ENCODE results near the gene TAF11L4.
"Not testable (repeated sequence)": the region's sequence is repeated elsewhere in the genome, so short reads cannot be mapped to it uniquely, and the experiment has no call there.

TAF11L4 gene

GRCh38 chr5:17521501-17521900, at the start of gene TAF11L4:
TSS of gene TAF11L4 (plus strand) at chr5:17521801.
- not testable (repeated sequence) for DNase-seq (ENCODE audit: low read depth)

DNA sequence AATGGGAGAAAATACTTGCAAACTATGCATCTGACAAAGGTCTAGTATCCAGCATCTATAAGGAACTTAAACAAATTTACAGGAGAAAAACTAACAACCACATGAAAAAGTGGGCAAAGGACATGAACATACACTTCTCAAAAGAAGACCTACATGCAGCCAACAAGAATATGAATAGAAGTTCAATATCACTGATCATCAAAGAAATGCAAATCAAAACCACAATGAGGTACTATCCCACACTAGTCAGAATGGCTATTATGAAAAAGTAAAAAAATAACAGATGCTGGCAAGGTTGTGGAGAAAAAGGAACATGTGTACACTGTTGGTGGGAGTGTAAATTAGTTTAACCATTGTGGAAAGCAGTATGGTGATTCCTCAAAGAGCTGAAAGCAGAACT, 46.5 kb upstream of the TAF11L4 start:
- not testable (repeated sequence) for DNase-seq (ENCODE audit: low read depth); H3K4me3 ChIP-seq (ENCODE audit: low read length)

More at GRCh38 chr5:17521501-17521900, at the start of gene TAF11L4:
- not testable (repeated sequence) for H3K4me3 ChIP-seq (ENCODE audit: low read length)

DNA sequence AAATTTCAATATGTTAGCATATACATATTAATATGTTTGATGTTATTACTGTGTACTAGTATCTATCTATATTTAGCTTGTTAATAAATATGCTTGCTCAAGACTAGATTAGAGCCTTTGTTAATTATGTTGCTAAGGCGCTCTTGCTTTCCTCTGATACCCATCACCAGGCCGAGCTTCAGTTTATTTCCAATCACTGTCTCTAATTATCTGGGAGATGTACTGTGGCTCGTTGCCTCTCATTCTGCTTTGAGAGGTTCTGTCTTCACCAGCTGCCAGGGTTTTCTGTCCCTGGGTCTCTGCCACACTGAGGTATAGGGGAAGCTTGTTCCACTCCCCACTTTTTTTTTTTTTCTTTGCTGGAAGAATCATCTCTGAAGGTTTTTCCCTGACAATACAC, 44.6 kb upstream of the TAF11L4 start:
- DNase-seq (ENCODE audit: low read depth) = no peak
- TF ChIP-seq, protein P1, sequence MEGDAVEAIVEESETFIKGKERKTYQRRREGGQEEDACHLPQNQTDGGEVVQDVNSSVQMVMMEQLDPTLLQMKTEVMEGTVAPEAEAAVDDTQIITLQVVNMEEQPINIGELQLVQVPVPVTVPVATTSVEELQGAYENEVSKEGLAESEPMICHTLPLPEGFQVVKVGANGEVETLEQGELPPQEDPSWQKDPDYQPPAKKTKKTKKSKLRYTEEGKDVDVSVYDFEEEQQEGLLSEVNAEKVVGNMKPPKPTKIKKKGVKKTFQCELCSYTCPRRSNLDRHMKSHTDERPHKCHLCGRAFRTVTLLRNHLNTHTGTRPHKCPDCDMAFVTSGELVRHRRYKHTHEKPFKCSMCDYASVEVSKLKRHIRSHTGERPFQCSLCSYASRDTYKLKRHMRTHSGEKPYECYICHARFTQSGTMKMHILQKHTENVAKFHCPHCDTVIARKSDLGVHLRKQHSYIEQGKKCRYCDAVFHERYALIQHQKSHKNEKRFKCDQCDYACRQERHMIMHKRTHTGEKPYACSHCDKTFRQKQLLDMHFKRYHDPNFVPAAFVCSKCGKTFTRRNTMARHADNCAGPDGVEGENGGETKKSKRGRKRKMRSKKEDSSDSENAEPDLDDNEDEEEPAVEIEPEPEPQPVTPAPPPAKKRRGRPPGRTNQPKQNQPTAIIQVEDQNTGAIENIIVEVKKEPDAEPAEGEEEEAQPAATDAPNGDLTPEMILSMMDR (IDR thresholded peaks at IDR 0.05; ENCODE audit: insufficient read depth, low read depth, low read length, missing control alignments) = no peak
- H3K4me3 ChIP-seq (ENCODE audit: low read length) = no peak overlapping the region

DNA sequence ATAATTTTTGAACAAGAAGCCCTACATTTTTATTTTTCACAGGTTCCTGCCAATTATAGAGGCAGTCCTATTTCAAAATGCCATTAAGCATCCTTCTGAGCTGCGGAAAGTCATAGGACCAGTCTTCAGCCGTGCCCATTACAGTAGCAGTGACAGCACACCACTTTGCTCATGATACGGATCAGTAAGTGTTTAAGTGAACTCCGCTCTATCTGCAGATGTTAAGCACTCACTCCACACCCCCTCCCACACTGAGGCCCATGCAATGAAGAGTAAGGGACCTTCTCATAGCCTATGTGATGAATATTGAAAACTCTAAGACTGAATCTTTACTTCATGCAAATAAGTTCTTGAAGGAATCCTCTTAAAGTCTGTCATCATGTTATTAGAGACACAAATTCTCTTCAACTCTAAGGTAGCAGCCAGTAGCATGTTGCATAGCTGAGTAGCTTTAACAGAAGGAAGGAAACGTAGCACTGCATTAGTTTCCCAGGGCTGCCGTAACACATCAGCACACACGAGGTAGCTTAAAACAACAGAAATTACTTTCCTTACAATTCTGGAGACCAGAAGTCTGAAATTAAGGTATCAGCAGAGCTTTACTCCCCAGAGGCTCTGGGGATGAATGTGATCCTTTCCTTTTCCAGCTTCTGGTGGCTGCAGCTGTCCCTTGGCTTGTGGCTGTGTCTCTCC, 43.9 kb upstream of the TAF11L4 start:
- no peak overlapping the region for H3K4me3 ChIP-seq (ENCODE audit: low read length)
- TF ChIP-seq, protein P1 (IDR thresholded peaks at IDR 0.05; ENCODE audit: insufficient read depth, low read depth, low read length, missing control alignments) = no peak
- DNase-seq (ENCODE audit: low read depth) = no peak

DNA sequence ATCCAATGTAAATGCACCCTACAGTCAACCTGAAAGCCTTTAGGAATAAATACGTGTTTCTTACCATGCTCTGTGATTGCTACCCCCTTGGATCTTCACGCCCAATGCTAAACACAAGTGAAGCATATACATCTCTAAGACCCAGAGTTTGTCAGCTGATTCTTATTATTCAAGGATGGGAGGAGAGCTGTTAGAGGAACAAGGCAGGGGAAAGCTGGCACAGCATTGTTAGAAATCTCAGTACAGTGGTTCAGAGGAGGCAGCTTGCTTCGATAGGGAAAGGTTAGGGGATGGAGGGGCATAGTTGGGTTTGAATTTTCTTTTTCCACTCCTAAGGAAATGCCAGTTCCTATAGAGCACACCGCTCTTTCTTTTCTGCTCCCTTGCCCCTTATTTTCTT, 40.2 kb upstream of the TAF11L4 start:
- no peak for DNase-seq (ENCODE audit: low read depth)
- no peak overlapping the region for H3K4me3 ChIP-seq (ENCODE audit: low read length)
- TF ChIP-seq, protein P1 (IDR thresholded peaks at IDR 0.05; ENCODE audit: insufficient read depth, low read depth, low read length, missing control alignments) = no peak

DNA sequence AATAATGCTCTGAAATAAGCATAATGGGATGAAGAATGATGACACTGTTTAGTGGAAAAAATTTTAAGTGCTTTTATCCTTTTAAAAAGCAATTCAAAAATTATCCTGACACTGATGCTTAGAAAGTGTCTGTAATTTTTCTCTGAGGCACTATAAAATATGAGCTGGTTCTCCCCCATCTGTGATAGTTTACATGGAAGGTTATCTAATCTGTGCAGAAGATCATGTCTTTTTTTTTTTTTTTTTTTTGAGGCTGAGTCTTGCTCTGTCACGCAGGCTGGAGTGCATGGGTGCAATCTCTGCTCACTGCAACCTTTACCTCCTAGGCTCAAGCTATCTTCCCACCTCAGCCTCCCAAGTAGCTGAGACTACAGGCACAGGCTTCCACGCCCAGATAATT, 38.8 kb upstream of the TAF11L4 start:
- TF ChIP-seq, protein P1 (IDR thresholded peaks at IDR 0.05; ENCODE audit: insufficient read depth, low read depth, low read length, missing control alignments) = no peak
- no peak overlapping the region for H3K4me3 ChIP-seq (ENCODE audit: low read length)
- DNase-seq (ENCODE audit: low read depth) = no peak

GRCh38 chr5:17486464-17487173, 35.0 kb upstream of the TAF11L4 start:
- DNase-seq (ENCODE audit: low read depth); H3K4me3 ChIP-seq (ENCODE audit: low read length): not testable (repeated sequence)

DNA sequence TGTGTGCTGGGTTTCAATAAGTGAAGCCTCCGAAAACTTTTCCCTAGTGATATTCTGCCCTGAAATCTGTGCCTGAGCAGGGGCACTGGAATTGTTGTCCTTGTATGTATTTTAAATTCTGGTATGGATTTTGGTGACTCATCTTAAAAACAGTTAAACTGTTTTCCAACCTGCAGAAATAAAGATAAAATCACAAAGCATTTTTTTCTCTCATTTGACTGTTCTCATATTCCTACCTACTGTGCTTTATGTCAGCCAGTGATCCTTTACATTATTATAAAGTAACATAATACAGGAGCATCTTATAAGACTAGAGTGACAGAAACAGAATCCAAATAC, 34.5 kb upstream of the TAF11L4 start:
- DNase-seq (ENCODE audit: low read depth) = no peak
- H3K4me3 ChIP-seq (ENCODE audit: low read length) = no peak overlapping the region
- TF ChIP-seq, protein P1 (IDR thresholded peaks at IDR 0.05; ENCODE audit: insufficient read depth, low read depth, low read length, missing control alignments) = no peak

GRCh38 chr5:17491257-17491656, 30.3 kb upstream of the TAF11L4 start:
- not testable (repeated sequence) for DNase-seq (ENCODE audit: low read depth); H3K4me3 ChIP-seq (ENCODE audit: low read length)
